ENCODE data around the gene MYO3B.

DNA sequence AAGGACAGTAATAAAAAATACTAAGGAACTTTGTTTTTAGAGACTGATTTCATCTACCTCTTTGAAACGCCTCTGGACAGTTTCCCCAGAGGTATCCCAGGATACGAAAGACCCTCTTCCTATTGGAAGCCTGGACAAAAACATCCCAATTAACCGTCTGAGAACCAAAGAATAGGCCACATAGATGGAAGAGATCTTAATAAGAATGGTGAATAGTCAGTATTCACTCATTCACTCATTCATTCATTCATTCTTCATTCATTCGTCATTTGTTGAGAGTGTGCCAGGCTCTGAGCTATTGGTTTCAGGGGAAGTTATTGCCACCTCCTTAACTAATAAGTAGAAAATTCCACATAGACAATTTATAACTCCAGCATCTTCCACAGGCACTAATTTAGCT is 464.0 kb downstream of the MYO3B start:
- no peak for TF ChIP-seq POLR2AphosphoS5 (IDR thresholded peaks at IDR 0.05)
- TF ChIP-seq POLR2A (IDR thresholded peaks at IDR 0.05), result no peak
